Measurements from ENCODE around the gene VAMP5. TPM values are rescaled to one million over a fixed set of nuclear protein-coding genes. Genes with fewer than 3 reads are reported as not detected.

The VAMP5 gene
- total and polyA plus RNA-seq, 2 donors (not counting 3 experiments of a cell fraction or from before 2014, with no cell fraction given), result 186 to 624 TPM

DNA sequence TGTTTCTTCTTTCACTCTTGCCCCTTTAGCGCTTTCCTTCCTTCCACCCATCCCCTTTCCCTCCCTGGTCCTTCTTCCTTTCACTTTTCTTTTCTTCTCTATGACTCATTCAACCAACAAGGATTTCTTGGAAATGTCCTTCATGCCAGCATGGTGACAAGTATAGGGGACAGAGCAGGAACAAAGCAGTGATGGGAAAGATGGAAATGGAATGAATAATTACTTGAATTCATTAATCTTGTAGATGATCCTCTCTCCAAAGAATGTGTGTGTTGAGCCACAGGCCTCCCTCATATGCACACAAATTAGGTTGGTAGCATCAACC lies 1.5 kb downstream of the VAMP5 start:
- Histone ChIP-seq H3K27me3 (ENCODE audit: control insufficient read depth in 2 of 2, insufficient read depth in 2 of 2, low read length in 2 of 2) (no peaks in the 10 kb centered on the region), H3K27ac (ENCODE audit: insufficient read depth, low read depth, low read length) (peak overlapping the region; percentile 66), H4K20me1 (replicated peaks; ENCODE audit: control insufficient read depth, extremely low read depth, insufficient read depth, low read length) (no peaks in the 10 kb centered on the region), H3K79me2 (ENCODE audit: control insufficient read depth, insufficient read depth, low read length) (peaks cover 20% of the 10 kb centered on the region), H3K9ac (replicated peaks; ENCODE audit: extremely low read depth, insufficient read depth, low read length) (peak overlapping the region; percentile 78), H3K36me3 (ENCODE audit: control insufficient read depth in 2 of 2, extremely low read depth in 1 of 2, insufficient read depth in 2 of 2, low read length in 2 of 2) (no peaks in the 10 kb centered on the region), H3K9me3 (replicated peaks; ENCODE audit: control insufficient read depth, insufficient read depth, low read length) (no peaks in the 10 kb centered on the region), H3K4me2 (ENCODE audit: insufficient read depth, low read length) (peak overlapping the region; percentile 40), H3K4me1 (ENCODE audit: control insufficient read depth, extremely low read depth, insufficient read depth, low read length) (peaks cover 63% of the 10 kb centered on the region), H3K4me3 (replicated peaks in 1 of 3; ENCODE audit: insufficient read depth in 1 of 3, low read depth in 1 of 3, low read length in 3 of 3) (peak overlapping the region in 2 of 3 experiments; percentile 1 to 58), H2AFZ (ENCODE audit: low read depth, low read length) (no peak overlapping the region), H3K9me1 (replicated peaks; ENCODE audit: control insufficient read depth, extremely low read depth, insufficient read depth, low read length) (no peaks in the 10 kb centered on the region)
- POLR2A ChIA-PET, result interaction anchor here (0.6 to 1.3 kb wide), 6 partner anchors 9 to 77 kb away, joined by 3 to 8 read pairs (median 6); partner anchors contain the start of genes C2orf68, MAT2A, RNF181 and USP39
- TF ChIP-seq POLR2AphosphoS5 (IDR thresholded peaks at IDR 0.05; ENCODE audit: insufficient read depth, low read depth, low read length) (peak; percentile 1), MYC (IDR thresholded peaks at IDR 0.05; ENCODE audit: low read depth, low read length) (no peak), JUN (IDR thresholded peaks at IDR 0.05; ENCODE audit: borderline replicate concordance, insufficient read depth, insufficient read length, low read depth) (peak; percentile 52), FOS (IDR thresholded peaks at IDR 0.05; ENCODE audit: borderline replicate concordance, insufficient read depth, low read length) (peak; percentile 55)
- TF ChIP-seq, protein P1, sequence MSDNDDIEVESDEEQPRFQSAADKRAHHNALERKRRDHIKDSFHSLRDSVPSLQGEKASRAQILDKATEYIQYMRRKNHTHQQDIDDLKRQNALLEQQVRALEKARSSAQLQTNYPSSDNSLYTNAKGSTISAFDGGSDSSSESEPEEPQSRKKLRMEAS (IDR thresholded peaks at IDR 0.05; ENCODE audit: insufficient read depth, insufficient read length), result no peak
- FAIRE-seq (no peak), DNase-seq (ENCODE audit: low read depth, low spot score) (peak; percentile 51)
- intact Hi-C loops (cut with micrococcal nuclease) (loop anchor here (1.0 to 2.0 kb wide), 4 partner anchors 10 to 31 kb away; partner anchors contain the start of genes GGCX, RNF181, TMEM150A and USP39), dilution Hi-C loops (cut with MboI; ENCODE audit: extremely low pct_ligation_motif_present, low sequenced_read_pairs) (no loop called here)
- CTCF ChIA-PET, result interaction anchor here (0.9 kb wide), 2 partner anchors 9 kb away, joined by 4 to 5 read pairs; partner anchors contain the start of genes RNF181 and VAMP8
- BruUV-seq (replicated peaks), result no TSS peak

DNA sequence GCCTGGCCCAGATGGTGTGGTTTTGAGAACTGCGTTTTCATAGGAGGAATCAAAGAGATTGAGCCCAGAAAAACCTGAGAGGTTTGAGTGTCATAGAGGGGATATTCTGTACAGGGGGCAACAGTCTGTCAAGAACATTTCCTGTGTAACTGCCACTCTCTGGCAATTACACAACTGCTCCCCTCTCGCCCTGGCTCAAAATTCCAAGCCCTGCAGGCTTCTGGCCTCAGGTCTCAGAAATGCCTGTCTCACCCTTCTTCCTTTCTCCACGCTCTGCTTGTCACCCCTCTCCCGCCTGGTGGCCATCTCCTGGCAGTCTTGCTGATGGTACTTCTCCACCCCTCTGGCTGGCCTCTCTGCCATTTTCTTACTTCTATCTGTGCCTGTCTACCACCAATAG lies 4.0 kb downstream of the VAMP5 start:
- dilution Hi-C loops (cut with MboI; ENCODE audit: extremely low pct_ligation_motif_present, low sequenced_read_pairs) (no loop called here), intact Hi-C loops (cut with micrococcal nuclease) (no loop called here)
- Histone ChIP-seq H4K20me1 (replicated peaks; ENCODE audit: control insufficient read depth, extremely low read depth, insufficient read depth, low read length) (no peaks in the 10 kb centered on the region), H3K4me3 (replicated peaks in 1 of 3; ENCODE audit: insufficient read depth in 1 of 3, low read depth in 1 of 3, low read length in 3 of 3) (no peak overlapping the region), H3K9me3 (replicated peaks; ENCODE audit: control insufficient read depth, insufficient read depth, low read length) (no peaks in the 10 kb centered on the region), H3K27me3 (ENCODE audit: control insufficient read depth in 2 of 2, insufficient read depth in 2 of 2, low read length in 2 of 2) (no peaks in the 10 kb centered on the region), H3K27ac (ENCODE audit: insufficient read depth, low read depth, low read length) (peak overlapping the region; percentile 94), H3K9me1 (replicated peaks; ENCODE audit: control insufficient read depth, extremely low read depth, insufficient read depth, low read length) (no peaks in the 10 kb centered on the region), H3K79me2 (ENCODE audit: control insufficient read depth, insufficient read depth, low read length) (peaks cover 28% of the 10 kb centered on the region), H3K9ac (replicated peaks; ENCODE audit: extremely low read depth, insufficient read depth, low read length) (no peak overlapping the region), H2AFZ (ENCODE audit: low read depth, low read length) (no peak overlapping the region), H3K36me3 (ENCODE audit: control insufficient read depth in 2 of 2, extremely low read depth in 1 of 2, insufficient read depth in 2 of 2, low read length in 2 of 2) (peaks cover 0 to 9% of the 10 kb centered on the region in 2 experiments), H3K4me1 (ENCODE audit: control insufficient read depth, extremely low read depth, insufficient read depth, low read length) (peaks cover 68% of the 10 kb centered on the region), H3K4me2 (ENCODE audit: insufficient read depth, low read length) (peak overlapping the region; percentile 45)
- DNase-seq (ENCODE audit: low read depth, low spot score) (no peak), FAIRE-seq (no peak)
- POLR2A ChIA-PET, result interaction anchor here (1.1 to 1.4 kb wide), 3 partner anchors 12 to 28 kb away, joined by 3 to 4 read pairs (median 3); partner anchors contain the start of gene USP39
- CTCF ChIA-PET, result interaction anchor here (0.6 to 1.2 kb wide), 2 partner anchors 8 to 13 kb away, joined by 3 read pairs; no protein-coding TSS in a partner anchor
- TF ChIP-seq EZH2 (IDR thresholded peaks at IDR 0.05; ENCODE audit: borderline replicate concordance, low read depth, low read length, severe bottlenecking) (no peak), JUN (IDR thresholded peaks at IDR 0.05; ENCODE audit: borderline replicate concordance, insufficient read depth, insufficient read length, low read depth) (no peak), FOS (IDR thresholded peaks at IDR 0.05; ENCODE audit: borderline replicate concordance, insufficient read depth, low read length) (no peak), POLR2A (IDR thresholded peaks at IDR 0.05; ENCODE audit: low read depth, low read length) (no peak), MYC (IDR thresholded peaks at IDR 0.05; ENCODE audit: low read depth, low read length) (no peak), GATA2 (IDR thresholded peaks at IDR 0.05; ENCODE audit: insufficient read depth, insufficient read length, low read depth, low read length) (no peak), POLR2AphosphoS5 (IDR thresholded peaks at IDR 0.05; ENCODE audit: insufficient read depth, low read depth, low read length) (no peak)
- TF ChIP-seq, protein P2, sequence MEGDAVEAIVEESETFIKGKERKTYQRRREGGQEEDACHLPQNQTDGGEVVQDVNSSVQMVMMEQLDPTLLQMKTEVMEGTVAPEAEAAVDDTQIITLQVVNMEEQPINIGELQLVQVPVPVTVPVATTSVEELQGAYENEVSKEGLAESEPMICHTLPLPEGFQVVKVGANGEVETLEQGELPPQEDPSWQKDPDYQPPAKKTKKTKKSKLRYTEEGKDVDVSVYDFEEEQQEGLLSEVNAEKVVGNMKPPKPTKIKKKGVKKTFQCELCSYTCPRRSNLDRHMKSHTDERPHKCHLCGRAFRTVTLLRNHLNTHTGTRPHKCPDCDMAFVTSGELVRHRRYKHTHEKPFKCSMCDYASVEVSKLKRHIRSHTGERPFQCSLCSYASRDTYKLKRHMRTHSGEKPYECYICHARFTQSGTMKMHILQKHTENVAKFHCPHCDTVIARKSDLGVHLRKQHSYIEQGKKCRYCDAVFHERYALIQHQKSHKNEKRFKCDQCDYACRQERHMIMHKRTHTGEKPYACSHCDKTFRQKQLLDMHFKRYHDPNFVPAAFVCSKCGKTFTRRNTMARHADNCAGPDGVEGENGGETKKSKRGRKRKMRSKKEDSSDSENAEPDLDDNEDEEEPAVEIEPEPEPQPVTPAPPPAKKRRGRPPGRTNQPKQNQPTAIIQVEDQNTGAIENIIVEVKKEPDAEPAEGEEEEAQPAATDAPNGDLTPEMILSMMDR (IDR thresholded peaks at IDR 0.05; ENCODE audit: extremely low read depth in 1 of 2, insufficient read depth in 1 of 2, low read depth in 1 of 2, low read length in 2 of 2), result no peak
- TF ChIP-seq, protein P1 (IDR thresholded peaks at IDR 0.05; ENCODE audit: insufficient read depth, insufficient read length), result no peak
- no TSS peak for BruUV-seq (replicated peaks)
